Measurements from ENCODE around the gene ZNF254. TPM values are rescaled to one million over a fixed set of nuclear protein-coding genes. Genes with fewer than 3 reads are reported as not detected.

Gene ZNF254
- total and polyA plus RNA-seq, 10 of the 15 experiments (the other 5 are each of a cell fraction or from before 2014, with no cell fraction given), result 1.5 to 15.7 (median 8.5) TPM

GRCh38 chr19:24098359-24098758 is 11.4 kb downstream of the ZNF254 start:
- H3K9ac ChIP-seq (ENCODE audit: control insufficient read depth, insufficient read depth, low read length), result no peak overlapping the region
- ChIA-PET RAD21 (ENCODE audit: unreplicated experiment) (no interaction called here), POLR2A (interaction anchor here (0.8 kb wide), 1 partner anchor 12 kb away, joined by 5 read pairs; the partner anchor contains the start of gene ZNF254), CTCF (interaction anchor here (0.9 to 1.6 kb wide), 2 partner anchors 8 to 68 kb away, joined by 3 read pairs; no protein-coding TSS in a partner anchor), SMC1A (ENCODE audit: uncharacterized antibody, unreplicated experiment) (no interaction called here)
- no peaks in the 10 kb centered on the region for H3K27me3 ChIP-seq (replicated peaks in 1 of 2; ENCODE audit: control insufficient read depth in 2 of 2, insufficient read depth in 2 of 2, low read length in 1 of 2)
- H3K4me3 ChIP-seq, result no peak overlapping the region
- DNase-seq (ENCODE audit: low read depth, low spot score) (no peak), FAIRE-seq (no peak), ATAC-seq (no peak)
- WGBS (ENCODE audit: insufficient coverage, insufficient replicate concordance, low lambda C conversion rate, missing lambda C conversion rate), result 98% methylated on average over 2 of the region's 2 CpGs
- H2AFZ ChIP-seq (ENCODE audit: control insufficient read depth, low read depth, low read length), result no peak overlapping the region
- H3K36me3 ChIP-seq (ENCODE audit: control insufficient read depth in 2 of 2, insufficient read depth in 2 of 2, low read length in 1 of 2), result peaks cover 0 to 4% of the 10 kb centered on the region in 2 experiments; a peak in 1 of 4 replicates
- peaks cover 12% of the 10 kb centered on the region; the same call in 2 of the 3 replicates for H3K9me3 ChIP-seq (replicated peaks; ENCODE audit: control insufficient read depth, insufficient read depth, low read length)
- TF ChIP-seq SUPT20H (IDR thresholded peaks at IDR 0.05; ENCODE audit: borderline replicate concordance, control insufficient read depth, low read depth, low read length) (no peak), ZNF622 (IDR thresholded peaks at IDR 0.05) (no peak), RAD51 (IDR thresholded peaks at IDR 0.05) (no peak), USF2 (IDR thresholded peaks at IDR 0.05; ENCODE audit: borderline replicate concordance, low read depth, low read length) (no peak), ZNF384 (IDR thresholded peaks at IDR 0.05; ENCODE audit: borderline replicate concordance, low read depth, low read length) (no peak), RAD21 (IDR thresholded peaks at IDR 0.05; ENCODE audit: insufficient read depth, low read depth, low read length) (no peak), CTCF (IDR thresholded peaks at IDR 0.05 in 2 of 3, conservative IDR thresholded peaks at IDR 0.05 in 1 of 3; ENCODE audit: control insufficient read depth in 2 of 3, extremely low read depth in 1 of 3, insufficient read depth in 1 of 3, low read depth in 3 of 3, low read length in 3 of 3) (no peak), CHD2 (IDR thresholded peaks at IDR 0.05; ENCODE audit: borderline replicate concordance, low read depth, low read length) (no peak), MXI1 (IDR thresholded peaks at IDR 0.05; ENCODE audit: low read depth, low read length) (no peak), SP1 (IDR thresholded peaks at IDR 0.05; ENCODE audit: low read depth, low read length) (no peak), IRF4 (IDR thresholded peaks at IDR 0.05; ENCODE audit: low read depth, low read length) (no peak), JUND (IDR thresholded peaks at IDR 0.05; ENCODE audit: low read depth, low read length) (no peak), MEF2A (IDR thresholded peaks at IDR 0.05; ENCODE audit: insufficient read depth, low read depth, low read length) (no peak), RCOR1 (conservative IDR thresholded peaks at IDR 0.05; ENCODE audit: low read depth, low read length) (no peak), RELA (IDR thresholded peaks at IDR 0.05; ENCODE audit: borderline replicate concordance, partially characterized antibody) (no peak), IKZF2 (IDR thresholded peaks at IDR 0.05) (no peak)
- BruUV-seq (replicated peaks), result no TSS peak
- in situ Hi-C loops (cut with MboI) (loop anchor here (10.0 kb wide), 1 partner anchor 414 kb away; the partner anchor contains the start of gene ZNF675), intact Hi-C loops (cut with micrococcal nuclease; ENCODE audit: unreplicated experiment) (no loop called here)
- no peak overlapping the region for H3K4me2 ChIP-seq (ENCODE audit: control insufficient read depth, insufficient read depth)
- H3K27ac ChIP-seq (ENCODE audit: control insufficient read depth, insufficient read depth), result no peak overlapping the region
- no peaks in the 10 kb centered on the region for H4K20me1 ChIP-seq (ENCODE audit: control insufficient read depth, insufficient read depth)
- H3K4me1 ChIP-seq (ENCODE audit: control insufficient read depth, insufficient read depth, low read length), result no peaks in the 10 kb centered on the region
- H3K79me2 ChIP-seq (ENCODE audit: control insufficient read depth, insufficient read depth, low read length), result no peaks in the 10 kb centered on the region; the same call in 1 of the 2 replicates
